ENCODE measurements around the gene FRMD4A.
"Not testable (repeated sequence)": the region's sequence is repeated elsewhere in the genome, so short reads cannot be mapped to it uniquely, and the experiment has no call there.

The FRMD4A gene

GRCh38 chr10:14137391-14137790 lies 193.3 kb downstream of the FRMD4A start:
- no peak for DNase-seq

GRCh38 chr10:14135196-14135595 lies 195.5 kb downstream of the FRMD4A start:
- not testable (repeated sequence) for DNase-seq

DNA sequence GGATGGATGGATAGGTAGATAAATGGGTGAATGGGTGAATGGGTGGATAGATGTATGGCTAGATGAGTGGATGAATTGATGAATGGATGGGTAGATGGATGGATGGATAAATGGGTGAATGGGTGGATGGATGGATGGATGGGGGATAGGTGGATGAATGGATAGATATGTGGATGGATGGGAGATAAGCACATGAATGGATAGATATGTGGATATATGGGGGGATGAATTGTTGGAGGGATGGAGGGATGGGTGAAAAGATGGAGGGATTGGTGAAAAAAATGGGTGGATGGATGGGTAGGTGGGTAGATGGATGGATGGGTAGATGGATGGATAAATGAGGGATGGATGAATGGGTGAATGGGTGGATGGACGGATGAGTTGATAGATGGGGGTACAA lies 196.4 kb downstream of the FRMD4A start:
- no peak for DNase-seq

GRCh38 chr10:14131261-14131960 lies 199.3 kb downstream of the FRMD4A start:
- no peak for DNase-seq

DNA sequence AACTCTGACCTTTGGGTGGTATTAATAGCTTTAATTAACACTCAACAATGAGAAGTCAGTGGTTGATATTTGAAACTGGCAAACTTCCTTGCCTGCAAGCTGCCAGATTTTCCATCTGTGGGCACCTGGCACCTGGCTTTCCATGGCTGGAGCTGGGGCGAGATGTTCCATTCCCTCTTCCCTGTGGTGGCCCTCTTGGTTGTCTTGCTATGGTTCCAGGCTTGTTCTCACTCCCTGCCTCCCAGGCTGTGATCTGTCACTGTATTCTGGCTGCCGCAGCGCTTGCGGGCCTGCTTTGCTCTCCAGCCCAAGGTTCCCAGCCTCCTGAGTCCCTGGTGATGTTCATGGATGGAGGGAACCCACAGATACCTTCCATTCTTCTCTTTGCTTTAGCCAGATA lies 201.0 kb downstream of the FRMD4A start:
- no peak for DNase-seq

DNA sequence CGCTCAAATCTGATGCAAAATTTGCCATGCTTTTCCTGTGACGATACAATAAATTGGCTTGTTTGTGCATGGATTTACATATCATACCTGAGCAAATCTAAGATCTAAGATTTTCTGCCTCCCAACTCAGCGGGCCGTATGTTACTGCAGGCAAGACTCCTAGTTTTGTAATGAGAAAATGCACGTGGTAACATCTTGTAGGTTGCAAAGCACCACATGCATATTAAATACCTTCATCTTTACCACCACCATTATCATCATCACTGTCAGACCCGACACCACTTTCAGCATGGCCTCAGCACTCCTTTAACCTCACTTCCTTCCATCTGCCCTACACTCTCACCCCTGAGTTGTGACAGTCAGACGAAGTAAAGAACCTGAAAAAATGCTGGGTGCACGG lies 202.2 kb downstream of the FRMD4A start:
- DNase-seq: no peak

- DNase-seq: no peak
Observed at GRCh38 chr10:14126697-14127440, 203.9 kb downstream of the FRMD4A start.

GRCh38 chr10:14125564-14125963 lies 205.2 kb downstream of the FRMD4A start:
- no peak for DNase-seq

- DNase-seq: no peak
Observed at GRCh38 chr10:14124941-14125340, 205.8 kb downstream of the FRMD4A start.

- no peak for DNase-seq
Observed at GRCh38 chr10:14123139-14123538, 207.6 kb downstream of the FRMD4A start.

DNA sequence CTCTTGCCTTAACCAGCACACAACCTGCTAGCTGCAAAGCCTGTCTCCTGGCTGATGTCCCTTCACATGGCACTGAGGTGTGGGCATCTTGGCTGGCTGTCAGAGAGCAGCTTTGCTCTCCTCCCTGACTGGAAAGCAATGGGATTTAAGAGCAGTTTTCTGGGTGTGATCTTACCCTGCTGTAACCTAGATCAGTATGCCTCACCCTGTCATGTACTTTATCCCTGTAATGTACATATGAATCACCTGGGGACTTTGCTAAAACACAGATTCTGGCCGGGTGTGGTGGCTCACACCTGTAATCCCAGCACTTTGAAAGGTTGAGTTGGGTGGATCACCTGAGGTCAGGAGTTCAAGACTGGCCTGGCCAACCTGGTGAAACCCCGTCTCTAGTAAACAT lies 209.9 kb downstream of the FRMD4A start:
- no peak for DNase-seq

DNA sequence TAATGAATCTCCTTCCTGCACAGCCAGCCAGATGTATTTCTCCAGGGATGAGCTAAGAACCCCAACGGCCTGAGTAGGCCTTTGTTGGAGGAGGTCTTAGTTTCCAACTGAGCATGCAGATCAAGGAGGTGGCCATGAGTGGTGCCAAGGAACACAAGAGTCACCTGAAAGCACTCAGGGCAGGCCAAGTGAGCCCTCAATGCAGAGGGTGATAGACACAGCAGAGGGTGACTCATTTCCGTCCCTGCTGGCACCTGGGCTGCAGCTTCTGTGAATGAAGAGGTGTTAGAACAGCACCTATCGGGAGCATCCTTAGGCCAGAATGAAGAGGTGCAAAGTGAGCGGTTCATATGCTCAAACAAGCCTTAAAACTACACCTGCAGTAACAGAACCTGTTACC lies 211.8 kb downstream of the FRMD4A start:
- DNase-seq: no peak

GRCh38 chr10:14116837-14117236 lies 213.9 kb downstream of the FRMD4A start:
- DNase-seq: no peak

DNA sequence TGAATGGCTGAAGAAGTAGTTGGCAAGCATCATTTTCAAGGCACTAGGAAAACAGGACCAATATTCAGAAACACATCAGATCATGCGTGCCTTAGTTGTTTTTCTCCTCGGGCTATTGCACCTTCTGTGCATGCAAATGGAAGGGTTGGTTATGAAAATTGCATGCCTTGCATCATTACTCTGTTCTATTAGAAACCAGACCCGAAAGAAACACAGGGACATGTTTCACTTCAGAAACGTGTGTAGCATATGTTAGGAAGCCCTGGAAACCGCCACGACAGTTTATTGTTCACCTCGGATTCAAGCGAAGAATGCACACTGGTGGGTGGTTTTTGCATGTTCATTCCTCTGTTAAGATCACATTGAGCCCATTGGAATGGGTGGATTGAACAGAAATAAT lies 214.7 kb downstream of the FRMD4A start:
- no peak for DNase-seq

GRCh38 chr10:14114791-14115190 lies 215.9 kb downstream of the FRMD4A start:
- DNase-seq: no peak

- DNase-seq: no peak
Observed at GRCh38 chr10:14112056-14112455, 218.7 kb downstream of the FRMD4A start.

DNA sequence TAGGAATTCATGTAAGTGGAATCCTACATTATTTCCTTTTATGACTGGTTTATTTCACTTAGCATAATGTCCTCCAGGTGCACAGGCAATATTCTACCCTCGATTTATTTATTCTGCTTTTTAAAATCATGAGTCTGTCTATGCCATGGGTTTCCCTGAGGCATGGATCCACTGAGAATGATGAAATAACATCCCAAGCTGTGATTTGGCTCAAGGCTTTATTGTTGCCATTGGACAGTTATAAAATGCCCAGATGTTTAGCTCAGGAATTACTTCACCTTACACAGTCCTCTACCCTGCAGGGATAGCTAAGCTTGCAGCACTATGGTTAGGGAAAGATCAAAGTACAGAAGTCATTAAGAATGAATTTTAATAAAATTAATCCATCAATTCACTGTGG lies 219.5 kb downstream of the FRMD4A start:
- no peak for DNase-seq

DNA sequence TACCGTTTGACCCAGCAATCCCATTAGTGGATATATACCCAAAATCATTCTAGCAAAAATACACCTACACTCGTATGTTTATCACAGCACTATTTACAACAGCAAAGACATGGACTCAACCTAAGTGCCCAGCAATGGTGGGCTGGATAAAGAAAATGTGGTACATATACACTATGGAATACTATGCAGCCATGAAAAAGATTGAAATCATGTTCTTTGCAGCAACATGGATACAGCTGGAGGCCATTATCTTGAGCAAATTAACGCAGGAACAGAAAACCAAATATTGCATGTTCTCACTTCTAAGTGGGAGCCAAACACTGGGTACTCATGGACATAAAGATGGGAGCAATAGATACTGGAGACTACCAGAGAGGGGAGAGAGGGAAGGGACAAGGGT lies 223.9 kb downstream of the FRMD4A start:
- no peak for DNase-seq

GRCh38 chr10:14102056-14102455 lies 228.7 kb downstream of the FRMD4A start:
- no peak for DNase-seq

- no peak for DNase-seq
Observed at GRCh38 chr10:14099885-14100284, 230.8 kb downstream of the FRMD4A start.

DNA sequence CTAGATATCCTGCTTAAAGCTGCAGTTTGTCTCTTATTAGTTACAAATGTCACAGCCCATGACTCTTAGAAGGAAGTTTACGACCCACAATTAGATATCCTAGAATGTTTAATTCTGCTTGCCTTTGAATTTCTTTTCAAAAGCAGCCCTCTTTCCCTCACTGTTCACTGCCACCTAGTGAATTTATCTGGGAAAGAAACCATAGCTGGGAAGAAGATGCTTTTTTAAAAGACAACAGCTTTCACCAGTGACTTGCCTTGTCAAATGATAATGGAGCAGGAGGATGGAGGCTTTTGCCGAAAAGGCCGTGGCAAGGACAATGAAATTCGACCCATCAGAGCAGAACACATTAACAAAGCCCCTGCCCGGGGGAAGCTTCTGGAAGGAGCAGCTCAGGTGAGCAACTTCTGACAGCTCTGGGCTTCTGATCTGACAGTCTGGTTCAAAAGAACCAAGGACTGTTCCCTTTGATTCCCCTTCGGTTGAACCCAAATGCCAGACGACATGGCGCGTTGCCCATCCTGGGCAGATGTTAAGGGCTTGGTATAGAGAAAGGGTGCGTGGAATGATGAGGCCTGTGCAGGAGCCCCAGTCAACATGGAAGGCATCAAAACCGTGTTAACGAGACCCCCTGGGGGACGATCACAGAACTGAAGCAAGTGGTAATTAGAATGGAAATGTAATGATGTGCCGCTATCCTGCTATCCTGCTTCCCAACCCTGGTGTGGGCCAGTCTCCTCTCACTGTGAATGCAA lies 236.8 kb downstream of the FRMD4A start:
- no peak for DNase-seq

- DNase-seq: no peak
Observed at GRCh38 chr10:14092799-14093198, 237.9 kb downstream of the FRMD4A start.

GRCh38 chr10:14089556-14090292 lies 241.0 kb downstream of the FRMD4A start:
- DNase-seq: no peak

Data from activated T-cell treated with anti-CD3 and anti-CD28 coated beads, Interleukin-2, amount 50 U/mL, for 1 hour (primary cell).